ENCODE results near the gene ANKRD55. TPM values are rescaled to one million over a fixed set of nuclear protein-coding genes. Genes with fewer than 3 reads are reported as not detected.

Gene ANKRD55
- total and polyA plus RNA-seq, 2 of the 8 experiments (the other 6 are each of a cell fraction or from before 2014, with no cell fraction given), result not detected

DNA sequence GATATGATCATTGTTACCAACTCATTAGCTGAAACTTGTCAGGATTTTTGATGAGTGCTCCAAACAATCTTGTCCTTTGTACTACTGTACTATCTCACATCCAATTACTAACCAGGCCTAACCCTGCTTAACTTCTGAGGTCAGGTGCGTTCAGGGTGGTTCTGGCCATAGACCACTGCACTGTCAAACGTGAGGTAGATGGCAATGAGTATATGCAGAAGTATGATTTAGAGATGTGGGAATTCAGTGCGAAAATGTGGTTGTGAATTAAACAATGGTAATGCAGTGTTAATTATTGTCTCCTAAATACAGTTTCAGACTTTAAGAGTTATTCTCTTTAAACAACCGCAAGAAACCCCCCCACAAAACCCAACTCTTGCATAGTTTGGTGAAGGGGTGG lies 86.5 kb downstream of the ANKRD55 start:
- no peaks in the 10 kb centered on the region for H3K23me2 ChIP-seq (ENCODE audit: low read depth, low read length)
- H2BK120ac ChIP-seq (replicated peaks; ENCODE audit: low read depth, low read length), result no peak overlapping the region
- no peak overlapping the region for H4K5ac ChIP-seq (ENCODE audit: insufficient read length, low read depth, low read length)
- H4K91ac ChIP-seq (replicated peaks; ENCODE audit: insufficient read length, low read length), result no peak overlapping the region
- ChIA-PET POLR2A (ENCODE audit: partially characterized antibody) (no interaction called here), CTCF (ENCODE audit: partially characterized antibody) (no interaction called here)
- no peak overlapping the region for H3K56ac ChIP-seq (replicated peaks; ENCODE audit: insufficient read length, low read depth, low read length)
- FAIRE-seq, result no peak
- H2BK12ac ChIP-seq (ENCODE audit: low read depth, low read length), result no peak overlapping the region
- H3K36me3 ChIP-seq (ENCODE audit: control insufficient read depth in 2 of 4, insufficient read depth in 4 of 4, low read length in 3 of 4), result no peaks in the 10 kb centered on the region; a peak in 1 of 8 replicates
- H3K27me3 ChIP-seq (replicated peaks in 1 of 4; ENCODE audit: control insufficient read depth in 3 of 4, extremely low read depth in 1 of 4, insufficient read depth in 3 of 4, low read length in 3 of 4), result no peaks in the 10 kb centered on the region; a peak in 1 of 7 replicates
- no peak for DNase-seq (ENCODE audit: low read depth in 1 of 2, low spot score in 2 of 2)
- no peak overlapping the region for H3K23ac ChIP-seq (ENCODE audit: insufficient read length)
- no peak overlapping the region for H3K14ac ChIP-seq (ENCODE audit: insufficient read length)
- H3K18ac ChIP-seq (ENCODE audit: extremely low read depth, low read length), result no peak overlapping the region
- no peaks in the 10 kb centered on the region for H3K79me1 ChIP-seq (ENCODE audit: low read depth, low read length)
- no peak overlapping the region for H3K4ac ChIP-seq (replicated peaks; ENCODE audit: insufficient read length, low read depth, low read length)
- H3K27ac ChIP-seq (ENCODE audit: low read depth, low read length), result no peak overlapping the region
- no peak overlapping the region for H2AK5ac ChIP-seq (ENCODE audit: low read depth, low read length)
- no peaks in the 10 kb centered on the region for H3K9me3 ChIP-seq (ENCODE audit: insufficient read depth in 2 of 2, low read depth in 1 of 2, low read length in 1 of 2)
- WGBS, 2 experiments (ENCODE audit: extremely low coverage in 1 of 2, insufficient coverage in 1 of 2, insufficient read length in 1 of 2, insufficient replicate concordance in 2 of 2, low coverage in 1 of 2, low lambda C conversion rate in 2 of 2, missing lambda C conversion rate in 1 of 2), result 88% methylated on average over 4 of the region's 4 CpGs; no CpG with 5 or more reads in 1 of the 2 experiments
- no peaks in the 10 kb centered on the region for H4K20me1 ChIP-seq (replicated peaks in 1 of 2; ENCODE audit: control insufficient read depth in 1 of 2, insufficient read depth in 2 of 2, low read length in 2 of 2)
- no peak overlapping the region for H2BK5ac ChIP-seq (ENCODE audit: low read depth, low read length)
- no peak overlapping the region for H2BK20ac ChIP-seq (ENCODE audit: low read length)
- H4K8ac ChIP-seq (ENCODE audit: extremely low read depth, insufficient read depth, low read length), result no peak overlapping the region
- H3K4me1 ChIP-seq (replicated peaks in 1 of 4; ENCODE audit: control insufficient read depth in 3 of 4, insufficient read depth in 4 of 4, low read length in 3 of 4), result no peaks in the 10 kb centered on the region
- H3K79me2 ChIP-seq (ENCODE audit: control insufficient read depth in 1 of 2, insufficient read depth in 2 of 2, low read length in 2 of 2), result no peaks in the 10 kb centered on the region
- no peak overlapping the region for H3K9ac ChIP-seq (replicated peaks in 1 of 4; ENCODE audit: extremely low read depth in 1 of 4, low read depth in 3 of 4, low read length in 3 of 4)
- H3K4me3 ChIP-seq (ENCODE audit: extremely low read depth in 1 of 4, insufficient read depth in 2 of 4, low read depth in 3 of 4, low read length in 4 of 4), result no peak overlapping the region
- H2BK15ac ChIP-seq (ENCODE audit: low read length), result no peak overlapping the region
- no peak overlapping the region for H2AFZ ChIP-seq (ENCODE audit: low read length)
- TF ChIP-seq EP300 (IDR thresholded peaks at IDR 0.05; ENCODE audit: borderline replicate concordance in 1 of 2, low read depth in 2 of 2, low read length in 2 of 2) (no peak), SIRT6 (IDR thresholded peaks at IDR 0.05; ENCODE audit: low read length) (no peak), RBBP5 (IDR thresholded peaks at IDR 0.05; ENCODE audit: borderline replicate concordance, low read depth, low read length) (no peak), JUN (IDR thresholded peaks at IDR 0.05; ENCODE audit: low read depth, low read length) (no peak), BRCA1 (IDR thresholded peaks at IDR 0.05; ENCODE audit: low read depth, low read length) (no peak)
- no peak overlapping the region for H3K4me2 ChIP-seq (ENCODE audit: insufficient read depth in 1 of 2, low read depth in 2 of 2, low read length in 2 of 2)
